Lower leg skin (tissue), 4 donors: ENCODE data around the gene KNL1. TPM values are rescaled to one million over a fixed set of nuclear protein-coding genes. Genes with fewer than 3 reads are reported as not detected.

Experiments used
- DNase-seq, 2 donors: peaks; one replicate each; pipeline ENCODE4 v3.0.0-alpha.2; 2019; ENCODE audit warnings: low spot score in 2 of 2
- H3K4me3 ChIP-seq: fragments of 200-600 bp; sonication (generic); 2 replicates; pipeline ENCODE4 v1.5.1; 2017; ENCODE audit warnings: mild to moderate bottlenecking, low read depth; ENCODE audit not compliant: poor library complexity, severe bottlenecking
- POLR2A ChIP-seq, 2 donors: fragments of 450-650 bp; IDR thresholded peaks; one replicate each; pipeline ENCODE4 v1.6.1; 2016 to 2017; ENCODE audit warnings: antibody characterized with exemption in 2 of 2, mild to moderate bottlenecking in 1 of 2, moderate library complexity in 1 of 2
- WGBS, 2 donors: methylation state at CpG; one replicate each; pipeline ENCODE4 v1.1.5; 2018; 5-methylcytosine and 5-hydroxymethylcytosine counted together
- intact Hi-C: fragments of 100-400 bp; cut with DNase I; formaldehyde crosslinking; loops from one replicate; pipeline ENCODE4 v1.15.0; 2023; ENCODE audit warnings: low total_unique reads
- total RNA-seq, 4 donors: library from RNA; depleted of rRNA; stranded (reverse); fragments of >200 nt; gene quantifications; one replicate each; pipeline ENCODE4 v1.1.0, GENCODE V29; 2016
- TF ChIP-seq, protein P1 (sequence below), 3 donors: fragments of 450-650 bp; IDR thresholded peaks; one replicate each; pipeline ENCODE4 v1.5.1; 2016; ENCODE audit warnings: antibody characterized with exemption in 3 of 3, mild to moderate bottlenecking in 3 of 3, moderate library complexity in 2 of 3

KNL1 gene
- total RNA-seq, 4 donors from 2014 or later: 0.69 to 2.7 (median 1.3) TPM

DNA sequence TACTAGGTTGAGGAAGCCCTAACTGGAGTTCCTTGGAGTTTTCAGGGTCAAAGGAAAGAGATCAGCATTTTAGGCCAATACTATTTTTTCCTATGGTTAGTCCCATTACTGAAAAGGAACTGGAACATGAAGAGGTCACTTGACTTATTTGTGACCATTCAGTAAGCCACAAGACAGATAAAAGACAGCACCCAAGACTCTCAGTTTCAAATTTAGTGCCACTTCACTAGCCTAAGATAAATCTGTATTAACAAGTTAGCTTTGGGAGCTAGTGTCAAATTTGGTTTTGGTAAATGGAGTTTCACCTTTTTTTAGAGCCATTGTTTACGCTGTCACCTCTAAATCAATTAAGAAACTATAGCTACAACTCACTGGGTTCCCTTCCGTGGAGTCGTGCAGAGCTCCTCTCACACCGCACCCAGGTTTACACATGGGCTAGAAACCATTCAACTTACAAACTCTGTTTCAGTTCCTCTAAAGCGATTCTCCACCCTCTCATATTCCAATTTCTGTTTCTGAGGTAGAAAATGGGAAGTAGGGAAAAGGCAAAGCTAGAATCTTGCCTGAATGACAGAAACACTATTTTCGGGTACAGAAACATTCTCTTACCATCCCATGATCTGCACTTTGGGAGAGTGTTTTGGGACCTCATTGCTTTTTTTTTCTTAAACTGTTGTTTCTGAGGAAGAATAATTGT is 43.6 kb upstream of the KNL1 start:
- DNase-seq: no peak
- TF ChIP-seq, protein P1, sequence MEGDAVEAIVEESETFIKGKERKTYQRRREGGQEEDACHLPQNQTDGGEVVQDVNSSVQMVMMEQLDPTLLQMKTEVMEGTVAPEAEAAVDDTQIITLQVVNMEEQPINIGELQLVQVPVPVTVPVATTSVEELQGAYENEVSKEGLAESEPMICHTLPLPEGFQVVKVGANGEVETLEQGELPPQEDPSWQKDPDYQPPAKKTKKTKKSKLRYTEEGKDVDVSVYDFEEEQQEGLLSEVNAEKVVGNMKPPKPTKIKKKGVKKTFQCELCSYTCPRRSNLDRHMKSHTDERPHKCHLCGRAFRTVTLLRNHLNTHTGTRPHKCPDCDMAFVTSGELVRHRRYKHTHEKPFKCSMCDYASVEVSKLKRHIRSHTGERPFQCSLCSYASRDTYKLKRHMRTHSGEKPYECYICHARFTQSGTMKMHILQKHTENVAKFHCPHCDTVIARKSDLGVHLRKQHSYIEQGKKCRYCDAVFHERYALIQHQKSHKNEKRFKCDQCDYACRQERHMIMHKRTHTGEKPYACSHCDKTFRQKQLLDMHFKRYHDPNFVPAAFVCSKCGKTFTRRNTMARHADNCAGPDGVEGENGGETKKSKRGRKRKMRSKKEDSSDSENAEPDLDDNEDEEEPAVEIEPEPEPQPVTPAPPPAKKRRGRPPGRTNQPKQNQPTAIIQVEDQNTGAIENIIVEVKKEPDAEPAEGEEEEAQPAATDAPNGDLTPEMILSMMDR (IDR thresholded peaks at IDR 0.05): no peak
- no peak overlapping the region for H3K4me3 ChIP-seq
- intact Hi-C loops: no loop called here
- WGBS, 2 donors: 87 to 88% methylated on average over 6 of the region's 6 CpGs

DNA sequence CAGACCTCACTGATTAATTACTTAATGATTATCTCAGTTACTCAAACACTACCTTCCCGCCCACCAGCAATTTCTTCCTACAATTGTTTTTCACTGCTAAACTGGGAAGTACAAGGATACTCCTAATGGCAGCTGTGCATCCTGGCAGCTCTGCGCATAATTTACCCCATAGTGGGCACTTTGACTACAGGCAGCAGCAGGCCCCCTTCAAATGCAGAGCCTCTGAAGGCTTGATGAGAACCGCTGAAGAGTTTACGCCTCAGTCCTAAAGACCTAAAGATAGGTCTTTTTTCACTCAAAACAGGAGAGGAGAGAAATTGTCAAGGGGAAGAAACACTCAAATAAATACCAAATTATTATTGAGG is 39.9 kb upstream of the KNL1 start:
- 73 to 79% methylated on average over 4 of the region's 4 CpGs for WGBS, 2 donors
- no peak for DNase-seq
- intact Hi-C loops: no loop called here
- no peak overlapping the region for H3K4me3 ChIP-seq
- TF ChIP-seq POLR2A (IDR thresholded peaks at IDR 0.05): no peak
- TF ChIP-seq, protein P1 (IDR thresholded peaks at IDR 0.05): no peak

DNA sequence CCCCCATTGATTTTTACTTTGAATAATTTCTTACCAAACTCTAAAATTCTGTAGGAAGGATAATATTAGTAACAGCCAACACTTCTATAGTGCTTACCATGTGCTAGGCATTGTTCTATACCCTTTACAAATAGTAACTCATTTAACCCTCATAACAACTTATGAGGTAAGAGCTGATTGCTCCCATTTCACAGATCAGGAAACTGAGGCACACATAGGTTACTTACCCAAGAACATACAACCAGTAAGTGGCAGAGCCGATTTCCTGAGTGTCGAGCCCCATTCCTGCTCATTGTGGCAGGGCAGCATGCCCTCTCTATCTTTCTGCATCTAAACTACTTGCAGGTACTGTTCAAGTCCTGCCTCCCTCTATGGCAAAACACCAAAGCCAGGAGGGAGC is 38.2 kb upstream of the KNL1 start:
- H3K4me3 ChIP-seq: no peak overlapping the region
- WGBS, 2 donors: 100% methylated on average over 2 of the region's 2 CpGs
- DNase-seq: no peak
- intact Hi-C loops: no loop called here
- no peak for TF ChIP-seq POLR2A (IDR thresholded peaks at IDR 0.05)
- TF ChIP-seq, protein P1 (IDR thresholded peaks at IDR 0.05): no peak

DNA sequence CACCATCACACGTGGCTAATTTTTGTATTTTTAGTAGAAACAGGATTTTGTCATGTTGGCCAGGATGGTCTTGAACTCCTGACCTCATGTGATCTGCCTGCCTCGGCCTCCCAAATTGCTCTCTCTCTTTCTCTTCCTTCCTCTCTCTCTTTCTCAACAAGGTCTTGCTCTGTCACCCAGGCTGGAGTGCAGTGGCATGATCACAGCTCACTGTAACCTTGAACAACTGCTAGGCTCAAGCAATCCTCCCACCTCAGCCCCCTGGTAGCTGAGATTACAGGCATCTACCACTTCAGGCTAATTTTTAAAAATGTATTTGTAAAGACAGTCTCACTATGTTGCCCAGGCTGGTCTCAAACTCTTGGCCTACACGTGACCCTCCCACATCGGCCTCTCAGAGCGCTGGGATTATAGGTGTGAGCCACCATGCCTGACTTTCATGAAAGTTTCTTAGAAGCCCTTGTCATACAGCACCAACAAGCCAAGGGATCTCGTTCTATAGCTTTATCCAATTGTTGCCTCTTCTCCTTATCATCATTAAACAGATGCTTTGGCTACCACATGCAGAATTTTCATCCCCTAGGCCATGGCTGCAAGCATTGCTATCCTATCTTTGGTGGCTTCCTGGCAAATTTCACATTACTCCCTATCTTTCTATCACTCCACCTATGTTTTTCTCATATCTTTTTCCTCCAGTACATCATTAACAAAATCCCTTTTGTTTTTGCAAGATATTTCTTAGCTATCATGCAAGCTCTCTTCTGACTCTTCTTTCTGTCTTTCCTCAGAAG is 34.9 kb upstream of the KNL1 start:
- H3K4me3 ChIP-seq: no peak overlapping the region
- no peak for TF ChIP-seq POLR2A (IDR thresholded peaks at IDR 0.05)
- TF ChIP-seq, protein P1 (IDR thresholded peaks at IDR 0.05): no peak
- 83 to 89% methylated on average over 6 of the region's 6 CpGs for WGBS, 2 donors
- DNase-seq: no peak
- intact Hi-C loops: no loop called here

DNA sequence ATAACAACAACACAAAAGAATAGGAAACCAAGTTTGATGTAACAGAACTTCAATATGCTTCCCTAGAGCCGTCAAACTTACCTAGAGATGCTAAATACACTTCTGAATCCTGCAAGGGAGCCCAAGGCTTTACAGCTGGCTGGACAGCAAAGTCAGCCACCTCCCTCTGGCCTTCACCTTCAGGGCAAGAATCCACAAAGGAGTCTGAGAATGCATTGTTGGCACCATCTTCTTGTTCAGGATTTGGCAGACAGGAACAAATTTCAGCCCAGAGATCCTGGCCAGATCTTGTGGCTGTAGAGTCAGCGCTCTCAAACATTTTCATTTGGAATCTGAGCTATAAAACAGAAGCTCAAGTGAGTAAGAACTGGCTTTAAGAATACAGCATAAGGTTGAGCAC is 31.4 kb upstream of the KNL1 start:
- WGBS, 2 donors: 71 to 74% methylated on average over 2 of the region's 2 CpGs
- intact Hi-C loops: no loop called here
- H3K4me3 ChIP-seq: no peak overlapping the region
- TF ChIP-seq, protein P1 (IDR thresholded peaks at IDR 0.05): no peak
- TF ChIP-seq POLR2A (IDR thresholded peaks at IDR 0.05): no peak
- DNase-seq: no peak
